ENCODE measurements around the gene SDSL. TPM values are rescaled to one million over a fixed set of nuclear protein-coding genes. Genes with fewer than 3 reads are reported as not detected.
A peak's percentile ranks its signal among the peaks of the same experiment; 100 is the strongest.

Gene SDSL
- total and polyA plus RNA-seq, 2 of the 13 experiments (the other 11 are each of a cell fraction or from before 2014, with no cell fraction given): 1.2 to 1.7 TPM

DNA sequence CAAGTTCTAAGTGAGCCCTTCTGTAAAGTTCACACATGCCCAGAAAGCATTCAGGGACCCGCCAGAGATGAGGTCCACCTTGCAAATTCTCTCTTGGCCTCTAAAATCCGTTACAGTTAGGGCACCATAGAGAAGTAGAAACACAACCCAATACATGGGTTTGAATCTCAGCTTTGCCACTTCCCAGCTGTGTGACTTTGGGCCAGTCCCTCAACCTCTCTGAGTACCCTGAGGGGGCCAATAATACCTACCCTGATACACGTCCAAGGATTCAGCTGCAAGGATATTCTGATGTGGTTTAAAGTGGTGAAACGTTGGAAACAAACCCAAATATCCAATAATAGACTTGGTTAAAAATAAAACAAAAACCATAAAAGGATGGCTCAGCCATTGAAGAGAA is 37.8 kb downstream of the SDSL start:
- BruUV-seq (replicated peaks): no TSS peak
- FAIRE-seq: no peak
- Histone ChIP-seq H3K79me2 (ENCODE audit: insufficient read depth, low read length) (no peaks in the 10 kb centered on the region), H3K4me1 (ENCODE audit: insufficient read depth, low read length) (no peaks in the 10 kb centered on the region), H3K9ac (ENCODE audit: insufficient read depth, low read depth, low read length) (no peak overlapping the region), H3K9me3 (ENCODE audit: low read length) (no peaks in the 10 kb centered on the region), H4K20me1 (ENCODE audit: insufficient read depth, low read length) (no peaks in the 10 kb centered on the region), H3K27me3 (ENCODE audit: control insufficient read depth in 1 of 2, insufficient read depth in 2 of 2, low read length in 2 of 2) (peaks cover 3 to 26% of the 10 kb centered on the region in 2 experiments; a peak in 3 of 5 replicates), H3K4me3 (replicated peaks in 1 of 3; ENCODE audit: insufficient read depth in 1 of 3, low read depth in 2 of 3, low read length in 3 of 3) (no peak overlapping the region), H3K4me2 (ENCODE audit: low read depth, low read length) (no peak overlapping the region), H3K27ac (ENCODE audit: extremely low read length, insufficient read depth, low read length) (no peak overlapping the region), H2AFZ (ENCODE audit: low read length) (no peak overlapping the region), H3K36me3 (replicated peaks in 1 of 2; ENCODE audit: control insufficient read depth in 1 of 2, insufficient read depth in 2 of 2, low read length in 2 of 2) (no peaks in the 10 kb centered on the region)
- POLR2A ChIA-PET: no interaction called here
- in situ Hi-C loops (cut with HindIII; ENCODE audit: extremely low pct_ligation_motif_present, low pct_unique_long_range_greater_than_20kb) (loop anchor here (5.0 to 10.0 kb wide), 2 partner anchors 365 to 452 kb away; no protein-coding TSS in a partner anchor), intact Hi-C loops (cut with micrococcal nuclease; ENCODE audit: unreplicated experiment) (no loop called here)
- no peak for DNase-seq (ENCODE audit: low spot score)
- CTCF ChIA-PET (ENCODE audit: low intra/inter-chr PET ratio, low total read pairs): no interaction called here
- 0% methylated on average over 4 of the region's 4 CpGs for WGBS (ENCODE audit: low lambda C conversion rate)
- TF ChIP-seq IKZF5 (CRISPR knock-in tag; IDR thresholded peaks at IDR 0.05): no peak
- no peak for TF ChIP-seq ZNF263 (CRISPR knock-in tag; IDR thresholded peaks at IDR 0.05)
- TF ChIP-seq ZNF768 (CRISPR knock-in tag; IDR thresholded peaks at IDR 0.05): peak; percentile 59; the same call in 1 of the 2 replicates
- ATAC-seq: no peak

DNA sequence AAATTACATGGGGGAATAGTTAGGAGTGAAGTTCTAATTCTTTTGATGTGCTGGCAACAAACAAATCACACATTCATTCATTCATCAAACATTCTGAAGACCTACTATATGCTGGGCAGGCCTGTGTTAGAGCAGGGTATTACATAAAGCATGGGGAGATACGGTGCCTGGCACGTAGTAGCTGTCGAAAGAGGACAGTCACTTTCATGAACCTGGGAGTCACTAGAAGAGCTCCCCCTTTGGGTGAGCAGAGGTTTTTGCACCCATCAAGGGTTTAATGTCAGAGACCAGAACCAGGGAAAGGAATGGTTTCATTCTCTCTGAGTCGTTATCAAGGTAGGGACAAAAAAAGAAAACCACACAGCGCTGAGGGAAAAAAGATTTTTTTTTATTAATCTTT is 39.5 kb downstream of the SDSL start:
- H3K36me3 ChIP-seq (replicated peaks in 1 of 2; ENCODE audit: control insufficient read depth in 1 of 2, insufficient read depth in 2 of 2, low read length in 2 of 2): no peaks in the 10 kb centered on the region
- no TSS peak for BruUV-seq (replicated peaks)
- H3K9me3 ChIP-seq (ENCODE audit: low read length): no peaks in the 10 kb centered on the region
- H3K27ac ChIP-seq (ENCODE audit: extremely low read length, insufficient read depth, low read length): no peak overlapping the region
- intact Hi-C loops (cut with micrococcal nuclease; ENCODE audit: unreplicated experiment) (loop anchor here (1.0 kb wide), 1 partner anchor 451 kb away; no protein-coding TSS in a partner anchor), in situ Hi-C loops (cut with HindIII; ENCODE audit: extremely low pct_ligation_motif_present, low pct_unique_long_range_greater_than_20kb) (loop anchor here (5.0 to 10.0 kb wide), 2 partner anchors 363 to 451 kb away; no protein-coding TSS in a partner anchor)
- H3K4me2 ChIP-seq (ENCODE audit: low read depth, low read length): no peak overlapping the region
- peak; percentile 45 for DNase-seq (ENCODE audit: low spot score)
- CTCF ChIA-PET (ENCODE audit: low intra/inter-chr PET ratio, low total read pairs): interaction anchor here (1.2 to 2.5 kb wide), 2 partner anchors 149 to 451 kb away, joined by 4 to 18 read pairs; no protein-coding TSS in a partner anchor
- POLR2A ChIA-PET: no interaction called here
- no peak overlapping the region for H2AFZ ChIP-seq (ENCODE audit: low read length)
- H3K4me3 ChIP-seq (replicated peaks in 1 of 3; ENCODE audit: insufficient read depth in 1 of 3, low read depth in 2 of 3, low read length in 3 of 3): no peak overlapping the region
- H3K79me2 ChIP-seq (ENCODE audit: insufficient read depth, low read length): no peaks in the 10 kb centered on the region
- peaks cover 11 to 41% of the 10 kb centered on the region in 2 experiments for H3K27me3 ChIP-seq (ENCODE audit: control insufficient read depth in 1 of 2, insufficient read depth in 2 of 2, low read length in 2 of 2)
- FAIRE-seq: peak; percentile 69
- no peaks in the 10 kb centered on the region for H4K20me1 ChIP-seq (ENCODE audit: insufficient read depth, low read length)
- WGBS (ENCODE audit: low lambda C conversion rate): 0% methylated on average over 5 of the region's 5 CpGs
- H3K4me1 ChIP-seq (ENCODE audit: insufficient read depth, low read length): no peaks in the 10 kb centered on the region
- peak; percentile 60 for ATAC-seq
- no peak overlapping the region for H3K9ac ChIP-seq (ENCODE audit: insufficient read depth, low read depth, low read length)
- TF ChIP-seq TMF1 (CRISPR knock-in tag; IDR thresholded peaks at IDR 0.05; ENCODE audit: low read depth) (no peak), ZSCAN20 (CRISPR knock-in tag; IDR thresholded peaks at IDR 0.05; ENCODE audit: borderline replicate concordance) (no peak), U2AF2 (IDR thresholded peaks at IDR 0.05; ENCODE audit: low read depth, low read length) (no peak), RARG (CRISPR knock-in tag; IDR thresholded peaks at IDR 0.05; ENCODE audit: low read depth) (no peak)
- TF ChIP-seq, protein P1, sequence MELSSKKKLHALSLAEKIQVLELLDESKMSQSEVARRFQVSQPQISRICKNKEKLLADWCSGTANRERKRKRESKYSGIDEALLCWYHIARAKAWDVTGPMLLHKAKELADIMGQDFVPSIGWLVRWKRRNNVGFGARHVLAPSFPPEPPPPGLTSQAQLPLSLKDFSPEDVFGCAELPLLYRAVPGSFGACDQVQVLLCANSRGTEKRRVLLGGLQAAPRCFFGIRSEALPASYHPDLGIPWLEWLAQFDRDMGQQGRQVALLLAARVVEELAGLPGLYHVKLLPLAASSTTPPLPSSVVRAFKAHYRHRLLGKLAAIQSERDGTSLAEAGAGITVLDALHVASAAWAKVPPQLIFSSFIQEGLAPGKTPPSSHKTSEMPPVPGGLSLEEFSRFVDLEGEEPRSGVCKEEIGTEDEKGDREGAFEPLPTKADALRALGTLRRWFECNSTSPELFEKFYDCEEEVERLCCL (CRISPR knock-in tag; IDR thresholded peaks at IDR 0.05; ENCODE audit: borderline replicate concordance): no peak
- TF ChIP-seq, protein P2, sequence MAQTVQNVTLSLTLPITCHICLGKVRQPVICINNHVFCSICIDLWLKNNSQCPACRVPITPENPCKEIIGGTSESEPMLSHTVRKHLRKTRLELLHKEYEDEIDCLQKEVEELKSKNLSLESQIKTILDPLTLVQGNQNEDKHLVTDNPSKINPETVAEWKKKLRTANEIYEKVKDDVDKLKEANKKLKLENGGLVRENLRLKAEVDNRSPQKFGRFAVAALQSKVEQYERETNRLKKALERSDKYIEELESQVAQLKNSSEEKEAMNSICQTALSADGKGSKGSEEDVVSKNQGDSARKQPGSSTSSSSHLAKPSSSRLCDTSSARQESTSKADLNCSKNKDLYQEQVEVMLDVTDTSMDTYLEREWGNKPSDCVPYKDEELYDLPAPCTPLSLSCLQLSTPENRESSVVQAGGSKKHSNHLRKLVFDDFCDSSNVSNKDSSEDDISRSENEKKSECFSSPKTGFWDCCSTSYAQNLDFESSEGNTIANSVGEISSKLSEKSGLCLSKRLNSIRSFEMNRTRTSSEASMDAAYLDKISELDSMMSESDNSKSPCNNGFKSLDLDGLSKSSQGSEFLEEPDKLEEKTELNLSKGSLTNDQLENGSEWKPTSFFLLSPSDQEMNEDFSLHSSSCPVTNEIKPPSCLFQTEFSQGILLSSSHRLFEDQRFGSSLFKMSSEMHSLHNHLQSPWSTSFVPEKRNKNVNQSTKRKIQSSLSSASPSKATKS (CRISPR knock-in tag; IDR thresholded peaks at IDR 0.05): no peak
- TF ChIP-seq, protein P3, sequence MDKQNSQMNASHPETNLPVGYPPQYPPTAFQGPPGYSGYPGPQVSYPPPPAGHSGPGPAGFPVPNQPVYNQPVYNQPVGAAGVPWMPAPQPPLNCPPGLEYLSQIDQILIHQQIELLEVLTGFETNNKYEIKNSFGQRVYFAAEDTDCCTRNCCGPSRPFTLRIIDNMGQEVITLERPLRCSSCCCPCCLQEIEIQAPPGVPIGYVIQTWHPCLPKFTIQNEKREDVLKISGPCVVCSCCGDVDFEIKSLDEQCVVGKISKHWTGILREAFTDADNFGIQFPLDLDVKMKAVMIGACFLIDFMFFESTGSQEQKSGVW (CRISPR knock-in tag; IDR thresholded peaks at IDR 0.05; ENCODE audit: borderline replicate concordance): no peak
- TF ChIP-seq, protein P4, sequence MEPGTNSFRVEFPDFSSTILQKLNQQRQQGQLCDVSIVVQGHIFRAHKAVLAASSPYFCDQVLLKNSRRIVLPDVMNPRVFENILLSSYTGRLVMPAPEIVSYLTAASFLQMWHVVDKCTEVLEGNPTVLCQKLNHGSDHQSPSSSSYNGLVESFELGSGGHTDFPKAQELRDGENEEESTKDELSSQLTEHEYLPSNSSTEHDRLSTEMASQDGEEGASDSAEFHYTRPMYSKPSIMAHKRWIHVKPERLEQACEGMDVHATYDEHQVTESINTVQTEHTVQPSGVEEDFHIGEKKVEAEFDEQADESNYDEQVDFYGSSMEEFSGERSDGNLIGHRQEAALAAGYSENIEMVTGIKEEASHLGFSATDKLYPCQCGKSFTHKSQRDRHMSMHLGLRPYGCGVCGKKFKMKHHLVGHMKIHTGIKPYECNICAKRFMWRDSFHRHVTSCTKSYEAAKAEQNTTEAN (CRISPR knock-in tag; conservative IDR thresholded peaks at IDR 0.05): no peak
